H9 (cell line): ENCODE data around the gene GUCY2D. TPM values are rescaled to one million over a fixed set of nuclear protein-coding genes. Genes with fewer than 3 reads are reported as not detected.

ENCODE experiments used
- DNase-seq: peaks from one replicate; pipeline ENCODE4 v3.0.0-alpha.2; 2017
- H2AFZ ChIP-seq: one replicate; pipeline ENCODE4 v1.6.1; 2013; ENCODE audit warnings: mild to moderate bottlenecking, low read length, control low read depth, moderate library complexity
- H2AK5ac ChIP-seq: 2 replicates; pipeline ENCODE4 v1.6.1; 2013; ENCODE audit warnings: low read length, control low read depth, mixed read lengths; ENCODE audit not compliant: insufficient read length
- H2BK120ac ChIP-seq: one replicate; pipeline ENCODE4 v1.6.1; 2013; ENCODE audit warnings: low read depth, mild to moderate bottlenecking, low read length, control low read depth, inconsistent platforms; ENCODE audit not compliant: poor library complexity, severe bottlenecking
- H2BK12ac ChIP-seq: 2 replicates; pipeline ENCODE4 v1.6.1; 2013; ENCODE audit warnings: low read length, control low read depth, mixed read lengths, low read depth; ENCODE audit not compliant: insufficient read length
- H2BK15ac ChIP-seq: 2 replicates; pipeline ENCODE4 v1.6.1; 2013; ENCODE audit warnings: low read depth, low read length, control low read depth
- H2BK20ac ChIP-seq: one replicate; pipeline ENCODE4 v1.6.1; 2013; ENCODE audit warnings: low read depth, mild to moderate bottlenecking, low read length, control low read depth, inconsistent platforms; ENCODE audit not compliant: poor library complexity, severe bottlenecking
- H2BK5ac ChIP-seq: 2 replicates; pipeline ENCODE4 v1.6.1; 2013; ENCODE audit warnings: low read length, control low read depth, mixed read lengths; ENCODE audit not compliant: insufficient read length
- H3K14ac ChIP-seq: 2 replicates; pipeline ENCODE4 v1.6.1; 2013; ENCODE audit warnings: low read length, control low read depth; ENCODE audit not compliant: insufficient read depth
- H3K18ac ChIP-seq: 2 replicates; pipeline ENCODE4 v1.6.1; 2013; ENCODE audit warnings: low read depth, mild to moderate bottlenecking, mixed read lengths, low read length, control low read depth; ENCODE audit not compliant: insufficient read length
- H3K23ac ChIP-seq: 2 replicates; pipeline ENCODE4 v1.6.1; 2013; ENCODE audit warnings: low read length, control low read depth, mixed read lengths, low read depth; ENCODE audit not compliant: insufficient read length
- H3K23me2 ChIP-seq: 2 replicates; pipeline ENCODE4 v1.6.1; 2013; ENCODE audit warnings: low read depth, mild to moderate bottlenecking, mixed read lengths, low read length, control low read depth; ENCODE audit not compliant: insufficient read length, poor library complexity, severe bottlenecking
- H3K27ac ChIP-seq: 2 replicates; pipeline ENCODE4 v1.5.1; 2013; ENCODE audit warnings: low read length, control low read depth, mixed read lengths, low read depth; ENCODE audit not compliant: insufficient read length
- H3K27me3 ChIP-seq: 2 replicates; pipeline ENCODE4 v1.6.1; 2013; ENCODE audit warnings: low read length, control low read depth, inconsistent platforms; ENCODE audit not compliant: insufficient read depth
- H3K4ac ChIP-seq: 2 replicates; pipeline ENCODE4 v1.6.1; 2013; ENCODE audit warnings: low read depth, mild to moderate bottlenecking, control low read depth, inconsistent platforms, low read length, moderate library complexity
- H3K4me1 ChIP-seq: 2 replicates; pipeline ENCODE4 v1.6.1; 2013; ENCODE audit warnings: low read length, control low read depth, inconsistent platforms; ENCODE audit not compliant: insufficient read depth
- H3K4me2 ChIP-seq: 2 replicates; pipeline ENCODE4 v1.6.1; 2013; ENCODE audit warnings: low read length, control low read depth, mixed read lengths; ENCODE audit not compliant: insufficient read length, insufficient read depth
- H3K56ac ChIP-seq: 2 replicates; pipeline ENCODE4 v1.6.1; 2013; ENCODE audit warnings: low read depth, mild to moderate bottlenecking, mixed read lengths, low read length, control low read depth; ENCODE audit not compliant: insufficient read length
- H3K79me1 ChIP-seq: 2 replicates; pipeline ENCODE4 v1.6.1; 2013; ENCODE audit warnings: low read depth, mild to moderate bottlenecking, moderate library complexity, low read length, control low read depth, inconsistent platforms; ENCODE audit not compliant: insufficient read depth, poor library complexity, severe bottlenecking
- H3K79me2 ChIP-seq: 2 replicates; pipeline ENCODE4 v1.6.1; 2013; ENCODE audit warnings: low read length, control low read depth, inconsistent platforms; ENCODE audit not compliant: insufficient read depth
- H3K9ac ChIP-seq: 2 replicates; pipeline ENCODE4 v1.6.1; 2013; ENCODE audit warnings: low read length, control low read depth, mixed read lengths; ENCODE audit not compliant: insufficient read length; ENCODE audit errors: extremely low read depth
- H3K9me3 ChIP-seq: one replicate; pipeline ENCODE4 v1.6.1; 2013; ENCODE audit warnings: low read depth, low read length, inconsistent platforms; ENCODE audit not compliant: control insufficient read depth
- H3T11ph ChIP-seq: one replicate; pipeline ENCODE4 v1.6.1; 2013; ENCODE audit warnings: mild to moderate bottlenecking, low read length, control low read depth, inconsistent platforms
- H4K20me1 ChIP-seq: one replicate; pipeline ENCODE4 v1.6.1; 2013; ENCODE audit not compliant: control insufficient read depth, insufficient read length, insufficient read depth
- H4K5ac ChIP-seq: 2 replicates; pipeline ENCODE4 v1.6.1; 2013; ENCODE audit warnings: low read depth, mild to moderate bottlenecking, mixed read lengths, low read length, control low read depth; ENCODE audit not compliant: insufficient read length
- H4K8ac ChIP-seq: replicated peaks from 2 replicates; pipeline ENCODE4 v1.6.1; 2013; ENCODE audit warnings: low read length, control low read depth, mixed read lengths, low read depth; ENCODE audit not compliant: insufficient read length
- H4K91ac ChIP-seq: 2 replicates; pipeline ENCODE4 v1.6.1; 2013; ENCODE audit warnings: low read depth, mild to moderate bottlenecking, moderate library complexity, mixed read lengths, low read length, control low read depth; ENCODE audit not compliant: insufficient read length
- H3K27ac Mint-ChIP-seq, 3 experiments: 2 replicates in 2 of 3; 3 replicates in 1 of 3; pipeline ENCODE4 v1.8.0; 2020 to 2021; ENCODE audit warnings: mixed read lengths in 3 of 3, mild to moderate bottlenecking in 1 of 3, moderate library complexity in 1 of 3
- H3K27me3 Mint-ChIP-seq: 2 replicates; pipeline ENCODE4 v1.8.0; 2021; ENCODE audit warnings: low read depth, mild to moderate bottlenecking, moderate library complexity, mixed read lengths
- H3K36me3 Mint-ChIP-seq, 3 experiments: 2 replicates in 2 of 3; 3 replicates in 1 of 3; pipeline ENCODE4 v1.8.0; 2020 to 2021; ENCODE audit warnings: low read depth in 3 of 3, mixed read lengths in 3 of 3; ENCODE audit not compliant: insufficient read depth in 1 of 3
- H3K4me1 Mint-ChIP-seq, 2 experiments: 2 replicates each; pipeline ENCODE4 v1.8.0; 2020; ENCODE audit warnings: mixed read lengths in 2 of 2
- H3K4me3 Mint-ChIP-seq, 2 experiments: 2 replicates in 1 of 2; 3 replicates in 1 of 2; pipeline ENCODE4 v1.8.0; 2020 to 2021; ENCODE audit warnings: mild to moderate bottlenecking in 2 of 2, mixed read lengths in 2 of 2, moderate library complexity in 1 of 2
- H3K9me3 Mint-ChIP-seq, 2 experiments: 2 replicates in 1 of 2; 3 replicates in 1 of 2; pipeline ENCODE4 v1.8.0; 2020; ENCODE audit warnings: mild to moderate bottlenecking in 2 of 2, mixed read lengths in 2 of 2, moderate library complexity in 1 of 2
- WGBS: extraction: QIAGEN DNeasy Blood & Tissue Kit; methylation state at CpG from one replicate; pipeline ENCODE4 v1.1.7; 2013; ENCODE audit warnings: missing lambda C conversion rate, low lambda C conversion rate, mixed read lengths; ENCODE audit not compliant: insufficient read length; ENCODE audit errors: extremely low coverage; 5-methylcytosine and 5-hydroxymethylcytosine counted together
- total RNA-seq: library from RNA; stranded (reverse); gene quantifications from 2 replicates; pipeline ENCODE4 v1.2.1, GENCODE V29; 2021
- TF ChIP-seq, protein P1 (sequence below): fragments of 200-600 bp; sonication (generic); conservative IDR thresholded peaks from 3 replicates; pipeline ENCODE4 v1.8.0; 2021; ENCODE audit warnings: antibody characterized with exemption, mild to moderate bottlenecking

Gene GUCY2D
- total RNA-seq, 1 experiment from 2014 or later = 0.15 TPM

DNA sequence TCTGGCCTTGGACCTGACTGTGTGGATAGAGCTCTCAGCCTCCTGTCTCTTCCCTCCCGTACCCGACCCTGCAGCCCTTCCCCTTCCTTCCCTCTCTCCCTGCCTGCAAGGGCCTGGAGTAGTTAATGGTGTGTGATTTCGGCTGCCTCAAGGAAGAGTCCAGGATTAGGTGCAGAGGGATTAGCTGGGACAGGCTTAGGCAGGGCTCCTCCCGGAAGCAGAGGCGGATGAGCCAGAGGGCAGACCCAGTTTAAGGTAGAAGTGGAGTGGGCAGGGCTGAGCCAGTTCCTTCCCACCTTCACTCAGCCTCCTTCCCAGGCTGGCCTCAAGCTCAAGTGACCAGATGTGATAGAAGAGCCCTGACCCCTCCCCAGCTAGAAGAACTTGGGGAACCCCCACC, 16.8 kb downstream of the GUCY2D start:
- Mint-ChIP-seq H3K27me3 (peaks cover 21% of the 10 kb centered on the region), H3K27ac (no peak overlapping the region), H3K4me1 (peaks cover 12 to 19% of the 10 kb centered on the region in 2 experiments), H3K9me3 (no peaks in the 10 kb centered on the region; a peak in 1 of 5 replicates), H3K36me3 (peaks cover 0 to 1% (median 0%) of the 10 kb centered on the region in 3 experiments; a peak in 2 of 7 replicates), H3K4me3 (no peak overlapping the region)
- no peak overlapping the region for H3K14ac ChIP-seq
- H3K4me2 ChIP-seq = no peak overlapping the region
- no peak overlapping the region for H2BK20ac ChIP-seq
- H3K79me1 ChIP-seq = no peaks in the 10 kb centered on the region
- H3K4me1 ChIP-seq = no peaks in the 10 kb centered on the region; the same call in 1 of the 2 replicates
- H2BK15ac ChIP-seq = no peak overlapping the region
- no peaks in the 10 kb centered on the region for H3K9me3 ChIP-seq
- H3K27ac ChIP-seq = no peak overlapping the region
- H3K27me3 ChIP-seq = no peaks in the 10 kb centered on the region; the same call in 1 of the 2 replicates
- no peak overlapping the region for H4K91ac ChIP-seq
- H2AFZ ChIP-seq = no peak overlapping the region
- TF ChIP-seq, protein P1, sequence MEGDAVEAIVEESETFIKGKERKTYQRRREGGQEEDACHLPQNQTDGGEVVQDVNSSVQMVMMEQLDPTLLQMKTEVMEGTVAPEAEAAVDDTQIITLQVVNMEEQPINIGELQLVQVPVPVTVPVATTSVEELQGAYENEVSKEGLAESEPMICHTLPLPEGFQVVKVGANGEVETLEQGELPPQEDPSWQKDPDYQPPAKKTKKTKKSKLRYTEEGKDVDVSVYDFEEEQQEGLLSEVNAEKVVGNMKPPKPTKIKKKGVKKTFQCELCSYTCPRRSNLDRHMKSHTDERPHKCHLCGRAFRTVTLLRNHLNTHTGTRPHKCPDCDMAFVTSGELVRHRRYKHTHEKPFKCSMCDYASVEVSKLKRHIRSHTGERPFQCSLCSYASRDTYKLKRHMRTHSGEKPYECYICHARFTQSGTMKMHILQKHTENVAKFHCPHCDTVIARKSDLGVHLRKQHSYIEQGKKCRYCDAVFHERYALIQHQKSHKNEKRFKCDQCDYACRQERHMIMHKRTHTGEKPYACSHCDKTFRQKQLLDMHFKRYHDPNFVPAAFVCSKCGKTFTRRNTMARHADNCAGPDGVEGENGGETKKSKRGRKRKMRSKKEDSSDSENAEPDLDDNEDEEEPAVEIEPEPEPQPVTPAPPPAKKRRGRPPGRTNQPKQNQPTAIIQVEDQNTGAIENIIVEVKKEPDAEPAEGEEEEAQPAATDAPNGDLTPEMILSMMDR = no peak
- DNase-seq = no peak
- no peak overlapping the region for H4K8ac ChIP-seq
- no peak overlapping the region for H4K5ac ChIP-seq
- H3K56ac ChIP-seq = no peak overlapping the region
- H2BK12ac ChIP-seq = no peak overlapping the region
- no CpG with 5 or more reads among the region's 5 CpGs for WGBS
- H3K79me2 ChIP-seq = no peaks in the 10 kb centered on the region
- no peak overlapping the region for H2BK120ac ChIP-seq
- H3K9ac ChIP-seq = no peak overlapping the region
- H4K20me1 ChIP-seq = no peaks in the 10 kb centered on the region
- H2BK5ac ChIP-seq = no peak overlapping the region
- no peak overlapping the region for H2AK5ac ChIP-seq
- H3K4ac ChIP-seq = no peak overlapping the region
- H3K23me2 ChIP-seq = peaks cover 11% of the 10 kb centered on the region
- H3T11ph ChIP-seq = no peak overlapping the region
- H3K23ac ChIP-seq = no peak overlapping the region
- H3K18ac ChIP-seq = no peak overlapping the region
